ENCODE measurements around the gene ICE1. TPM values are rescaled to one million over a fixed set of nuclear protein-coding genes. Genes with fewer than 3 reads are reported as not detected.
A peak's percentile ranks its signal among the peaks of the same experiment; 100 is the strongest.
"Not testable (repeated sequence)": the region's sequence is repeated elsewhere in the genome, so short reads cannot be mapped to it uniquely, and the experiment has no call there.

ICE1 gene
- total and polyA plus RNA-seq, 8 donors = 22.3 to 32.0 (median 30.5) TPM

DNA sequence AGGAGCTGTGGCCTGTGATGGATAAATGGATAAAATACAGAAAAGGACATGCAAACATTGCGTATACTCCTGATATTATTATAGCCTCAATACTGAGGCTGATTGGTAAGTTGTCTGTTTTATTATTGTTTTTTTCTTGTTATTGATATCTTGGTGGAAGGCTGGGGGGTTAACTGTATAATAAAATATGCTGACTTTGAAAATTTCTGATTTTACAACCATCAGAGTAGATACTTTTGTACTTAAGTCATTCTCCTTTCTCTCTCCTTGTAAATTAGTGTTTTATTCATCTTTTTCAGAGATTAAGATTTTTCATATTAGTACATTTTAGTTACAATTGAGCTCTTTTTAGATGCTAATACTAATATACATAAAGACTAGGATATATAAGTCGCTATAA lies 53.5 kb downstream of the ICE1 start:
- Histone ChIP-seq H3K4me1 (no peaks in the 10 kb centered on the region), H3K4me3 (no peak overlapping the region), H3K36me3 (peaks cover 0 to 60% of the 10 kb centered on the region in 2 donors), H3K9me3 (no peaks in the 10 kb centered on the region), H3K27ac (no peak overlapping the region), H3K27me3 (no peaks in the 10 kb centered on the region)
- TF ChIP-seq, protein P1, sequence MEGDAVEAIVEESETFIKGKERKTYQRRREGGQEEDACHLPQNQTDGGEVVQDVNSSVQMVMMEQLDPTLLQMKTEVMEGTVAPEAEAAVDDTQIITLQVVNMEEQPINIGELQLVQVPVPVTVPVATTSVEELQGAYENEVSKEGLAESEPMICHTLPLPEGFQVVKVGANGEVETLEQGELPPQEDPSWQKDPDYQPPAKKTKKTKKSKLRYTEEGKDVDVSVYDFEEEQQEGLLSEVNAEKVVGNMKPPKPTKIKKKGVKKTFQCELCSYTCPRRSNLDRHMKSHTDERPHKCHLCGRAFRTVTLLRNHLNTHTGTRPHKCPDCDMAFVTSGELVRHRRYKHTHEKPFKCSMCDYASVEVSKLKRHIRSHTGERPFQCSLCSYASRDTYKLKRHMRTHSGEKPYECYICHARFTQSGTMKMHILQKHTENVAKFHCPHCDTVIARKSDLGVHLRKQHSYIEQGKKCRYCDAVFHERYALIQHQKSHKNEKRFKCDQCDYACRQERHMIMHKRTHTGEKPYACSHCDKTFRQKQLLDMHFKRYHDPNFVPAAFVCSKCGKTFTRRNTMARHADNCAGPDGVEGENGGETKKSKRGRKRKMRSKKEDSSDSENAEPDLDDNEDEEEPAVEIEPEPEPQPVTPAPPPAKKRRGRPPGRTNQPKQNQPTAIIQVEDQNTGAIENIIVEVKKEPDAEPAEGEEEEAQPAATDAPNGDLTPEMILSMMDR (IDR thresholded peaks at IDR 0.05) = no peak
- intact Hi-C loops (cut with DNase I) = no loop called here
- DNase-seq (no peak), ATAC-seq (no peak)

DNA sequence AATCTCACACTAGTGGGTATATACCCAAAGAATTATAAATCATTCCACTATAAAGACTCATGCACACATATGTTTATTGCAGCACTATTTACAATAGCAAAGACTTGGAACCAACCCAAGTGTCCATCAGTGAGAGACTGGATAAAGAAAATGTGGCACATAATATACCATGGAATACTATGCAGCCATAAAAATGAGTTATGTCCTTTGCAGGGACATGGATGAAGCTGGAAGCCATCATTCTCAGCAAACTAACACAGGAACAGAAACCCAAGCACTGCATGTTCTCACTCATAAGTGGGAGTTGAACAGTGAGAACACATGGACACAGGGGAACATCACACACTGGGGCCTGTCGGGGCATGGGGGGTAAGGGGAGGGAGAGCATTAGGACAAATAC lies 57.1 kb downstream of the ICE1 start:
- H3K27ac ChIP-seq; intact Hi-C loops (cut with DNase I); H3K27me3 ChIP-seq; H3K4me3 ChIP-seq; H3K4me1 ChIP-seq; ATAC-seq; H3K9me3 ChIP-seq; DNase-seq: not testable (repeated sequence)
- H3K36me3 ChIP-seq = peaks cover 0 to 47% of the 10 kb centered on the region in 2 donors

DNA sequence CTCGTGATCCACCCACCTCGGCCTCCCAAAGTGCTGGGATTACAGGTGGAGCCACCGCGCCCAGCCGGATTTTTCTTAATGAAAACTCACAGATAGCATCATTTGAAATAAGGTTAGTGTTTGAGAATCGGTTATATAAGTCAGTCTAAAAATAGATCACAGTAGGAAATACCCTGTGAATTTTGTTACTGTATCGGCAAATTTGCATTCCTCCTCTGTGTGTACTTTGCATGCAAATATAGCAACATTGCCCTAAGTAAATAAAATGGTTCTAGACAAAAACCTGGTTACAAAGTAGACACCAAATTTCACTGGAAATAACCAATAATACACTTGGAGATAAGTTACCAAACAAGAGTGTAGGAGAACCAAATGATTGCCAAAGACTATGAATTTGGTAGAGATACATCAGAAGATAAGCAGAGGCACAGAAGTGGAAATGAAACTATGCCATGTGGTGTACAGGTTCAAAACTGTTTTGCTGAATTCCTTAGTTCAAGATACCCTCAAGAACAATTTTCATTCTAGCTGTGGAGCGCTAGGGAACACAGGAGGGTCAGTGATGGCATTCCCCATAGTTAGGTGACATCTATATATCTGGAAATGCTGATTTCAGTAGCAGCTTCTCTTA lies 58.1 kb downstream of the ICE1 start:
- Histone ChIP-seq H3K4me3 (no peak overlapping the region), H3K27ac (no peak overlapping the region), H3K9me3 (no peaks in the 10 kb centered on the region), H3K27me3 (no peaks in the 10 kb centered on the region), H3K4me1 (no peaks in the 10 kb centered on the region), H3K36me3 (peaks cover 0 to 37% of the 10 kb centered on the region in 2 donors)
- TF ChIP-seq, protein P1 (IDR thresholded peaks at IDR 0.05) = no peak
- ATAC-seq (no peak), DNase-seq (no peak)
- intact Hi-C loops (cut with DNase I) = no loop called here

DNA sequence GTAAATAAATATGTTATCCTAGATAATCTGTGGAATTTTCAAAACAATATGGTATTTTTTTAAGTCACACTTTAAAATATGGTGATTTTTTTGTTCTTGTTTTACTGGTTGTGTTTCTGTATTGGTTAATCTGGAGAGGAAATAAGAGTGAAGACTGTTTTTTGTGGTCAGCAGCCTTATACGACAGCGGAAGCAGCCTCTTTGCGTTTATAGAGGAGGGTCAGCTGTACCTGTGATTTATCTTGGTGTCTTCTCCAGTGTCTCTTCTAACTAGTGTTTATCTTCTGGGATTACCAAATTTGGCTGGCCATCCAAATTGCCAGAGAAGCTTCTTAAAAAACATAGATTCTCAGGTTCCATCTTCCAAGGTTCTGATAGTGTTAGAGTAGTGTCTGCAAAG lies 58.7 kb downstream of the ICE1 start:
- Histone ChIP-seq H3K4me1 (no peaks in the 10 kb centered on the region), H3K9me3 (no peaks in the 10 kb centered on the region), H3K36me3 (peaks cover 0 to 35% of the 10 kb centered on the region in 2 donors), H3K27ac (no peak overlapping the region), H3K27me3 (no peaks in the 10 kb centered on the region), H3K4me3 (no peak overlapping the region)
- DNase-seq (no peak), ATAC-seq (no peak)
- intact Hi-C loops (cut with DNase I) = no loop called here
- TF ChIP-seq, protein P1 (IDR thresholded peaks at IDR 0.05) = no peak

DNA sequence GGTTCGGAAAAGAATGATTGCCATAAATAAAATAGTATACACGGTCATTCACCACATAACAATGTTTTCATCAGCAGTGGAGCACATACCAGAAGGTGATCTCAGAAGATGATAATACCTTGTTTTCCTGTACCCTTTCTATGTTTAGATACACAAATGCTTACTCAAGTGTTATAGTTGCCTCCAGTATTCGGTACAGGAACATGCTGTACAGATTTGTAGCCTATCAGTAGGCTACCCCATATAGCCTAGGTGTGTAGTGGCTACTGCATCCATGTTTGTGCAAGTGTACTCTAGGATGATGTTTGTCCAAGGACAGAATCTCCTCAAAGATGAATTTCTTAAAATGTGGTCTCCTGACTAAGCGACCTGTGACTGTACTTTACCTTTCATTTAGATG lies 59.2 kb downstream of the ICE1 start:
- no peaks in the 10 kb centered on the region for H3K4me1 ChIP-seq
- DNase-seq = no peak
- intact Hi-C loops (cut with DNase I) = no loop called here
- H3K27me3 ChIP-seq = no peaks in the 10 kb centered on the region
- peaks cover 0 to 35% of the 10 kb centered on the region in 2 donors for H3K36me3 ChIP-seq
- no peak overlapping the region for H3K4me3 ChIP-seq
- no peak overlapping the region for H3K27ac ChIP-seq
- no peak for ATAC-seq
- no peaks in the 10 kb centered on the region for H3K9me3 ChIP-seq
- TF ChIP-seq, protein P1 (IDR thresholded peaks at IDR 0.05) = no peak

DNA sequence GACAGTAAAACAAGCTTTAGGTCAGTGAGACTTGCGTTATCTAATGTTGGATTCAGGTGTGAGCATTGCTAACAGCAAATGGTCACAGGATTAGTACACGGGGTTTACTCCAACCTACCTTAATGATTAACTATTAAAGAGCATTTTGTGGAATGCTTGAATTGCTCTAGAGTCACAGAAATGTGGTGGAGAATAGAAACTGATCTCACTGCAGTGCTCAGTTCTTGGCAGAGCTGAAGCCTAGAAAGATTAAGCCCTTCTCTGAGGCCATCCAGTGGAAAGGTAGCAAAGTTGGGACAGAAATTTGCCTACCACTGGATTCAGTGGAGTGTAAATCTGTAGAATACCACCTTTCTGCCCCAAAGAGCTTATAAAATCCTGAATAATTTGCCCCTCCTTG lies 60.9 kb downstream of the ICE1 start:
- peak; percentile 90 for ATAC-seq

More for the DNA sequence above, 60.9 kb downstream of the ICE1 start:
- Histone ChIP-seq H3K4me1 (no peaks in the 10 kb centered on the region), H3K27ac (no peak overlapping the region), H3K36me3 (peaks cover 0 to 36% of the 10 kb centered on the region in 2 donors), H3K4me3 (no peak overlapping the region), H3K9me3 (no peaks in the 10 kb centered on the region), H3K27me3 (no peaks in the 10 kb centered on the region)
- intact Hi-C loops (cut with DNase I) = no loop called here
- DNase-seq = no peak
- TF ChIP-seq, protein P1 (IDR thresholded peaks at IDR 0.05) = no peak

Data from left lung (tissue), 10 donors.